Keratinocyte (primary cell): ENCODE measurements around the gene CPEB1.

Experiments
- EZH2 ChIP-seq: IDR thresholded peaks from one replicate; pipeline ENCODE4 v1.6.1; 2012; ENCODE audit warnings: inconsistent platforms, mild to moderate bottlenecking, low read length, moderate library complexity
- TF ChIP-seq, protein P1 (sequence below), 3 experiments: IDR thresholded peaks in 1 of 3; conservative IDR thresholded peaks in 1 of 3; optimal IDR thresholded peaks in 1 of 3; 2 replicates in 2 of 3; 3 replicates in 1 of 3; pipeline versions ENCODE3 to v1.5.1; 2011; ENCODE audit warnings: low read length in 3 of 3, mild to moderate bottlenecking in 3 of 3, moderate library complexity in 2 of 3, control low read depth in 1 of 3, inconsistent platforms in 1 of 3; ENCODE audit not compliant: insufficient read depth in 2 of 3; ENCODE audit errors: extremely low read depth in 1 of 3

DNA sequence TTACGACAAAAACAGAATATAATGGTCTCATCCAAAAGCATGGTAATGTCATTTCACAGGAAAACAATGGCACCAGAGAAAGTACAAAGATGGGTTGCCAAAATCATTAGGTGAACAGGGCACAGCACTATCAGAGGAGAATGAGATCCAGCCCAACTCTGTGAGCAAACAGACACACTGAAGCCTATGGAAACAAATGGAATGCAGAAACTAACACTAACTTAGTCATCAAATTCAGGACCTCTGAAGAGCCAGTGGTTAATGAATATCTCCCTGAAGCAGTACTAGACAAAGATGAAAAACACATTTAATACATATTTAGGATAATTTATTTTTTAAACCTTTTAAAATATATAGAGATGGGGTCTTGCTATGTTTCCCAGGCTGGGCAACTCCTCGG lies 92.3 kb downstream of the CPEB1 start:
- TF ChIP-seq, protein P1, sequence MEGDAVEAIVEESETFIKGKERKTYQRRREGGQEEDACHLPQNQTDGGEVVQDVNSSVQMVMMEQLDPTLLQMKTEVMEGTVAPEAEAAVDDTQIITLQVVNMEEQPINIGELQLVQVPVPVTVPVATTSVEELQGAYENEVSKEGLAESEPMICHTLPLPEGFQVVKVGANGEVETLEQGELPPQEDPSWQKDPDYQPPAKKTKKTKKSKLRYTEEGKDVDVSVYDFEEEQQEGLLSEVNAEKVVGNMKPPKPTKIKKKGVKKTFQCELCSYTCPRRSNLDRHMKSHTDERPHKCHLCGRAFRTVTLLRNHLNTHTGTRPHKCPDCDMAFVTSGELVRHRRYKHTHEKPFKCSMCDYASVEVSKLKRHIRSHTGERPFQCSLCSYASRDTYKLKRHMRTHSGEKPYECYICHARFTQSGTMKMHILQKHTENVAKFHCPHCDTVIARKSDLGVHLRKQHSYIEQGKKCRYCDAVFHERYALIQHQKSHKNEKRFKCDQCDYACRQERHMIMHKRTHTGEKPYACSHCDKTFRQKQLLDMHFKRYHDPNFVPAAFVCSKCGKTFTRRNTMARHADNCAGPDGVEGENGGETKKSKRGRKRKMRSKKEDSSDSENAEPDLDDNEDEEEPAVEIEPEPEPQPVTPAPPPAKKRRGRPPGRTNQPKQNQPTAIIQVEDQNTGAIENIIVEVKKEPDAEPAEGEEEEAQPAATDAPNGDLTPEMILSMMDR (optimal IDR thresholded peaks at IDR 0.05 in 1 of 3, IDR thresholded peaks at IDR 0.05 in 1 of 3, conservative IDR thresholded peaks at IDR 0.05 in 1 of 3; ENCODE audit: extremely low read depth in 1 of 3, insufficient read depth in 2 of 3, low read length in 3 of 3) = no peak
- no peak for TF ChIP-seq EZH2
